Measurements from ENCODE around the gene FABP7.

Gene FABP7

GRCh38 chr6:122780114-122780513 is 598 bp downstream of the FABP7 start:
- Histone ChIP-seq H3K27ac (ENCODE audit: low read depth, low read length) (no peak overlapping the region), H3K9ac (ENCODE audit: low read length in 5 of 5) (no peak overlapping the region)

DNA sequence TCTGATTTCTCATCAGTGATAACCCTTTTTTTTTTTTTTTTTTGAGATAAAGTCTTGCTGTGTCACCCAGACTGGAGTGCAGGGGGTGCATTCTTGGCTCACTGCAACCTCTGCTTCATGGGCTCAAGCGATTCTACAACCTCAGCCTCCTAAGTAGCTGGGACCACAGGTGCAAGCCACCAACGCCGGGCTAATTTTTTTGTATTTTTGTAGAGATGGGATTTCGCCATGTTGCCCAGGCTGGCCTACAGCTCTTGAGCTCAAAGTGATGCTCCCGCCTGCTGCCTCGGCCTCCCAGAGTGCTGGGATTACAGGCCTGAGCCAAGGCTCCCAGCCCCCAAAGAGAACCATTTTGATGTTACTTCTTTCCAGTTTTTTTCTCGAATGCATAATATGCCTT is 2.2 kb downstream of the FABP7 start:
- H3K27ac ChIP-seq (ENCODE audit: low read depth, low read length): no peak overlapping the region
- no peaks in the 10 kb centered on the region for H3K4me1 ChIP-seq (ENCODE audit: control insufficient read depth in 5 of 5, insufficient read depth in 5 of 5, low read length in 5 of 5)
- H3K36me3 ChIP-seq (ENCODE audit: control insufficient read depth in 5 of 5, insufficient read depth in 5 of 5, low read length in 5 of 5): no peaks in the 10 kb centered on the region
- H3K9me3 ChIP-seq (ENCODE audit: control insufficient read depth in 5 of 5, low read length in 5 of 5): no peaks in the 10 kb centered on the region
- H3K9ac ChIP-seq (ENCODE audit: low read length in 5 of 5): no peak overlapping the region
- H3K27me3 ChIP-seq (ENCODE audit: control insufficient read depth in 5 of 5, insufficient read depth in 4 of 5, low read length in 5 of 5): peaks cover 0 to 5% (median 0%) of the 10 kb centered on the region in 5 donors
- H3K4me3 ChIP-seq (ENCODE audit: low read depth in 1 of 5, low read length in 5 of 5): no peak overlapping the region

More at GRCh38 chr6:122780114-122780513, 598 bp downstream of the FABP7 start:
- H3K36me3 ChIP-seq (ENCODE audit: control insufficient read depth in 5 of 5, insufficient read depth in 5 of 5, low read length in 5 of 5): no peaks in the 10 kb centered on the region
- H3K27me3 ChIP-seq (ENCODE audit: control insufficient read depth in 5 of 5, insufficient read depth in 4 of 5, low read length in 5 of 5): peaks cover 0 to 5% (median 0%) of the 10 kb centered on the region in 5 donors
- no peaks in the 10 kb centered on the region for H3K4me1 ChIP-seq (ENCODE audit: control insufficient read depth in 5 of 5, insufficient read depth in 5 of 5, low read length in 5 of 5)
- H3K4me3 ChIP-seq (ENCODE audit: low read depth in 1 of 5, low read length in 5 of 5): no peak overlapping the region
- no peaks in the 10 kb centered on the region for H3K9me3 ChIP-seq (ENCODE audit: control insufficient read depth in 5 of 5, low read length in 5 of 5)

- Histone ChIP-seq H3K4me3 (ENCODE audit: low read depth in 1 of 5, low read length in 5 of 5) (no peak overlapping the region), H3K4me1 (ENCODE audit: control insufficient read depth in 5 of 5, insufficient read depth in 5 of 5, low read length in 5 of 5) (peaks cover 1 to 3% (median 2%) of the 10 kb centered on the region in 5 donors), H3K9ac (ENCODE audit: low read length in 5 of 5) (no peak overlapping the region), H3K36me3 (ENCODE audit: control insufficient read depth in 5 of 5, insufficient read depth in 5 of 5, low read length in 5 of 5) (no peaks in the 10 kb centered on the region), H3K9me3 (ENCODE audit: control insufficient read depth in 5 of 5, low read length in 5 of 5) (no peaks in the 10 kb centered on the region), H3K27ac (ENCODE audit: low read depth, low read length) (no peak overlapping the region), H3K27me3 (ENCODE audit: control insufficient read depth in 5 of 5, insufficient read depth in 4 of 5, low read length in 5 of 5) (peaks cover 0 to 5% (median 0%) of the 10 kb centered on the region in 5 donors)
These were observed 3.9 kb downstream of the FABP7 start for GRCh38 chr6:122783401-122783800.

DNA sequence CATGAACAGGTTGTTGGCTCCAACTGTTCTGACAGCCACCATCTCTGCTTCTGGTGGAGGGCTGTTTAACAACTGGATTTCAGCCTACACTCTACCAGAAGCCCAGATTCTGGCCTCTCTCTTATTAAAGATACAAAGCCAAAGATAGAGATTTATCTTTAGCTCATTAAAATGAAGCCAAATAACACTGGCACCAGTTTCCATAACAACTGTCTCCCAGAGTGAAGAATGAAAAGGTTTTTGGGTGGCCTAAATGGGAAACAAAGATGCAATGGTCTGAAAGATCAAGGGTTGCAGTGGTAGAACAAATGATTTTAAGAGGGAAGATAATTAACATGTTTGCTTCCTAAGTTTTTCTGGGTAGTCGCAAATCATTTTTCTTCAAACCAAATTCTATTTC is 6.4 kb downstream of the FABP7 start:
- H3K27me3 ChIP-seq (ENCODE audit: control insufficient read depth in 5 of 5, insufficient read depth in 4 of 5, low read length in 5 of 5): no peaks in the 10 kb centered on the region
- no peaks in the 10 kb centered on the region for H3K9me3 ChIP-seq (ENCODE audit: control insufficient read depth in 5 of 5, low read length in 5 of 5)
- H3K27ac ChIP-seq (ENCODE audit: low read depth, low read length): no peak overlapping the region
- H3K36me3 ChIP-seq (ENCODE audit: control insufficient read depth in 5 of 5, insufficient read depth in 5 of 5, low read length in 5 of 5): no peaks in the 10 kb centered on the region
- no peak overlapping the region for H3K4me3 ChIP-seq (ENCODE audit: low read depth in 1 of 5, low read length in 5 of 5)
- H3K4me1 ChIP-seq (ENCODE audit: control insufficient read depth in 5 of 5, insufficient read depth in 5 of 5, low read length in 5 of 5): peaks cover 2 to 23% (median 21%) of the 10 kb centered on the region in 5 donors
- H3K9ac ChIP-seq (ENCODE audit: low read length in 5 of 5): no peak overlapping the region

- H3K27ac ChIP-seq (ENCODE audit: low read depth, low read length): no peak overlapping the region
- no peaks in the 10 kb centered on the region for H3K36me3 ChIP-seq (ENCODE audit: control insufficient read depth in 5 of 5, insufficient read depth in 5 of 5, low read length in 5 of 5)
- H3K4me1 ChIP-seq (ENCODE audit: control insufficient read depth in 5 of 5, insufficient read depth in 5 of 5, low read length in 5 of 5): peaks cover 4 to 27% (median 25%) of the 10 kb centered on the region in 5 donors
- no peak overlapping the region for H3K9ac ChIP-seq (ENCODE audit: low read length in 5 of 5)
- H3K9me3 ChIP-seq (ENCODE audit: control insufficient read depth in 5 of 5, low read length in 5 of 5): no peaks in the 10 kb centered on the region
- no peak overlapping the region for H3K4me3 ChIP-seq (ENCODE audit: low read depth in 1 of 5, low read length in 5 of 5)
- no peaks in the 10 kb centered on the region for H3K27me3 ChIP-seq (ENCODE audit: control insufficient read depth in 5 of 5, insufficient read depth in 4 of 5, low read length in 5 of 5)
These were observed 8.2 kb downstream of the FABP7 start for GRCh38 chr6:122787721-122788120.

- H3K4me3 ChIP-seq (ENCODE audit: low read depth in 1 of 5, low read length in 5 of 5): peak overlapping the region in 3 of 5 donors; percentile 76 to 91 (median 80)
- H3K27ac ChIP-seq (ENCODE audit: low read depth, low read length): no peak overlapping the region
- H3K4me1 ChIP-seq (ENCODE audit: control insufficient read depth in 5 of 5, insufficient read depth in 5 of 5, low read length in 5 of 5): peaks cover 4 to 27% (median 25%) of the 10 kb centered on the region in 5 donors
- no peaks in the 10 kb centered on the region for H3K9me3 ChIP-seq (ENCODE audit: control insufficient read depth in 5 of 5, low read length in 5 of 5)
- no peaks in the 10 kb centered on the region for H3K27me3 ChIP-seq (ENCODE audit: control insufficient read depth in 5 of 5, insufficient read depth in 4 of 5, low read length in 5 of 5)
- peak overlapping the region in 1 of 5 donors; percentile 86 for H3K9ac ChIP-seq (ENCODE audit: low read length in 5 of 5)
- H3K36me3 ChIP-seq (ENCODE audit: control insufficient read depth in 5 of 5, insufficient read depth in 5 of 5, low read length in 5 of 5): no peaks in the 10 kb centered on the region
These were observed 8.7 kb downstream of the FABP7 start for GRCh38 chr6:122788208-122788607.

DNA sequence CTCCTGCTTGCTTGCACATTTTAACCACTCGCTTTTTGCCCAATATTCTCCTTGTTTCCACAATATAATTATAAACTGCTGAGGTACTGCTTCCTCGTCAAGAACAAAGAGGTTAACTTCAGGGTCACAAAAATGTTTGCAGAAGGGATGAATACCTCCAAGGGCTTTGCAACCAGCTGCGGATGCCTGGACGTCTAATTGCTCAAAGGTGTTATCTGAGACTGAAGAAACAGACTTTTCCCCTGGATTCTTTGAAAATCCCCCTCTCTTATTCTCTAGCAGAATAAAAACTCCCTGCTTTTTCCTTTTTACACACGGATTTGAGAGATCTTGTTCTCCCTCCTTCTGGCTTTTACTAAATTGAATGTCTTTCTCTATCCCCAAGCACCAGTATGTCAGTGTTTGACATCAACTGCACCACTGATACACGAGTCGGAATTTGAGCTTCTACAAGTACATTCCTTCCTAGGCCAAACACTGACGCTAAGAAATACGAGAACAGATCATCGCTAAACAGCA is 9.2 kb downstream of the FABP7 start:
- peaks cover 4 to 27% (median 25%) of the 10 kb centered on the region in 5 donors for H3K4me1 ChIP-seq (ENCODE audit: control insufficient read depth in 5 of 5, insufficient read depth in 5 of 5, low read length in 5 of 5)
- H3K36me3 ChIP-seq (ENCODE audit: control insufficient read depth in 5 of 5, insufficient read depth in 5 of 5, low read length in 5 of 5): no peaks in the 10 kb centered on the region
- H3K9me3 ChIP-seq (ENCODE audit: control insufficient read depth in 5 of 5, low read length in 5 of 5): no peaks in the 10 kb centered on the region
- H3K9ac ChIP-seq (ENCODE audit: low read length in 5 of 5): peak overlapping the region; percentile 29 to 89 (median 76)
- peak overlapping the region; percentile 76 to 94 (median 81) for H3K4me3 ChIP-seq (ENCODE audit: low read depth in 1 of 5, low read length in 5 of 5)
- H3K27ac ChIP-seq (ENCODE audit: low read depth, low read length): peak overlapping the region; percentile 81
- H3K27me3 ChIP-seq (ENCODE audit: control insufficient read depth in 5 of 5, insufficient read depth in 4 of 5, low read length in 5 of 5): no peaks in the 10 kb centered on the region

DNA sequence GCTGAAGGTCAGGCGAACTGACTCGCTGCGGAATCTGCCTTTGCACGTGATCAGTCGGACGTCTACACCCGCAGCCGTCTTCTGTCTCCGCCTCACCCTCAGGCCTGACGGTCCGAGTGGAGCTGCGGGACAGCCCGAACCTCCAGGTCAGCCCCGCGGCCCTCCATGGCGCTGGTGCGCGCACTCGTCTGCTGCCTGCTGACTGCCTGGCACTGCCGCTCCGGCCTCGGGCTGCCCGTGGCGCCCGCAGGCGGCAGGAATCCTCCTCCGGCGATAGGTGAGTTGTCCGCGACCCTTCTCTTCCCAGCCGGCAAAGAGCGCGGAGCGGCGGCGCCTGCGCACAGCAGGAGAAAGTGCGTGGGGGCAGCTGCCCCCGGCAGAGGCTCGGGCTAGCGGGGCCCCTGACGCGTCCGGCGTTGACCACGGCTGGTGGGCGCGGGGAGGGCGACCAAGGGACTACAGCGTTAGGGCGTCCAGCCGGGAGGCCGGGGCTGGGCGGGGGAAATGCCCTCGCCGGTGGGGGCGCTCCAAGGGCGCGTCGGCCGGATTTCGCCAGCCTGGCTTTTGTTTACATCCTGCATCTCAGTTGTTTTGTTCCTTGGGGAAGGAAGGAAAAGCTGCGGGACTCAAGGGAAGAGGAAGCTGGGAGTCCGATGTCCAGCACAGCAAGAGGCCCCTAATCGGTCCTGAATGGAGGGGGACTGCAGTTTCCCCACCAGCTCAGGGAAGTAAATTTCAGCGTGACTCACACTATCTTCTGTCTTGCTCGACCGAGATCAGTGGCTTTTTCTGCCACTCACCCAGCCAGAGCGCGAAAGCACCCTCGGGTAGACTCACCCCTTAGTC is 9.9 kb downstream of the FABP7 start, which contains the start of gene SMPDL3A:
TSS of gene SMPDL3A (plus strand) at position 77 of the 846 bp plus-strand sequence. CDS start at position 166, 89 bp downstream.
- Histone ChIP-seq H3K4me3 (ENCODE audit: low read depth in 1 of 5, low read length in 5 of 5) (peak within 1 kb of the TSS; percentile 76 to 97 (median 81)), H3K36me3 (ENCODE audit: control insufficient read depth in 5 of 5, insufficient read depth in 5 of 5, low read length in 5 of 5) (no peaks in the 10 kb centered on the region), H3K27ac (ENCODE audit: low read depth, low read length) (peak within 1 kb of the TSS; percentile 81), H3K9me3 (ENCODE audit: control insufficient read depth in 5 of 5, low read length in 5 of 5) (no peaks in the 10 kb centered on the region), H3K4me1 (ENCODE audit: control insufficient read depth in 5 of 5, insufficient read depth in 5 of 5, low read length in 5 of 5) (peaks cover 4 to 27% (median 25%) of the 10 kb centered on the region in 5 donors), H3K27me3 (ENCODE audit: control insufficient read depth in 5 of 5, insufficient read depth in 4 of 5, low read length in 5 of 5) (no peaks in the 10 kb centered on the region), H3K9ac (ENCODE audit: low read length in 5 of 5) (peak within 1 kb of the TSS; percentile 69 to 89 (median 86))

GRCh38 chr6:122790028-122790422 is 10.5 kb downstream of the FABP7 start:
- H3K36me3 ChIP-seq (ENCODE audit: control insufficient read depth in 5 of 5, insufficient read depth in 5 of 5, low read length in 5 of 5): no peaks in the 10 kb centered on the region
- H3K27ac ChIP-seq (ENCODE audit: low read depth, low read length): peak overlapping the region; percentile 81
- peak overlapping the region; percentile 76 to 97 (median 81) for H3K4me3 ChIP-seq (ENCODE audit: low read depth in 1 of 5, low read length in 5 of 5)
- H3K9ac ChIP-seq (ENCODE audit: low read length in 5 of 5): peak overlapping the region; percentile 64 to 89 (median 86)
- H3K27me3 ChIP-seq (ENCODE audit: control insufficient read depth in 5 of 5, insufficient read depth in 4 of 5, low read length in 5 of 5): no peaks in the 10 kb centered on the region
- H3K9me3 ChIP-seq (ENCODE audit: control insufficient read depth in 5 of 5, low read length in 5 of 5): no peaks in the 10 kb centered on the region
- peaks cover 4 to 27% (median 25%) of the 10 kb centered on the region in 5 donors for H3K4me1 ChIP-seq (ENCODE audit: control insufficient read depth in 5 of 5, insufficient read depth in 5 of 5, low read length in 5 of 5)

All from subcutaneous abdominal adipose tissue (tissue), 5 donors.